GM19395 (cell line): ENCODE data around the gene SLC66A3.

Source experiments
- ATAC-seq: cut with Tn5 transposase; IDR thresholded peaks from one replicate; pipeline ENCODE4 v1.9.1; 2021; ENCODE audit warnings: mild to moderate bottlenecking, moderate library complexity; ENCODE audit not compliant: unreplicated experiment

SLC66A3 gene

DNA sequence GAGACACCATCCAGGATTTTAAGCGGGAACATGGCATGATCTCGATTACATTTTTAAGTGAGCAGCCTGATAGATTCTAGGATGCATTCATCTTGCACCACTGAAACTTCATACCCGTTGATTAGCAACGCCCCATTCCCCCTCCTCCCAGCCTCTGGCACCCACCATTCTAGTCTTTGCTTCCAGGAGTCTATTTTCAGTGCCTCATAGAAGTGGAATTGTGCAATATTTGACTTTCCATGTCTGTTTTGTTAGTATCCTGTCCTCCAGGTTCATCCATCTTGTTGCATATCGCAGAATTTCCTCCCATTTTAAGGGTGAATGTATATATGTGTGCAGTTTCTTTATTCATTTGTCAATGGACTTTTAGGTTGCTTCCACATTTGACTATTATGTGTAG is 20.9 kb upstream of the SLC66A3 start:
- no peak for ATAC-seq

DNA sequence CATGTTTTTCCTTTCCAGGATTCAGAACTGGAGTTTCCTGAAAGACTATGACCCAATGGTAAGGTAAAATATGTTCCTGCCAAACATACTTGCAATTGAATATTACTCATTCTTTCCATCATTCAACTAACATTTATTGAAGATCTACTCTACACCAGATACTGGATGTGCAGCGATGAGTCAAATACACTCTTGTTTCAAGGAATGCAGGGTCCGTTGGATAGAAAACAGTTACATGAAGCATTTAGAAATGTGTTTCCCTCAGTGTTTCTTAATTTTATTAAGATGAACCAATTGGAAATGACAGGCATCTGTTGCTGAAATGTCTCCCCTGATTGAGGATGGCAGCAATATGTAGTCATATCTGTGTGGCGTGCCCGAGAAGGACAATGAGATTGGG is 14.8 kb upstream of the SLC66A3 start:
- ATAC-seq: no peak

GRCh38 chr2:11141319-11141718 is 13.9 kb upstream of the SLC66A3 start:
- no peak for ATAC-seq

DNA sequence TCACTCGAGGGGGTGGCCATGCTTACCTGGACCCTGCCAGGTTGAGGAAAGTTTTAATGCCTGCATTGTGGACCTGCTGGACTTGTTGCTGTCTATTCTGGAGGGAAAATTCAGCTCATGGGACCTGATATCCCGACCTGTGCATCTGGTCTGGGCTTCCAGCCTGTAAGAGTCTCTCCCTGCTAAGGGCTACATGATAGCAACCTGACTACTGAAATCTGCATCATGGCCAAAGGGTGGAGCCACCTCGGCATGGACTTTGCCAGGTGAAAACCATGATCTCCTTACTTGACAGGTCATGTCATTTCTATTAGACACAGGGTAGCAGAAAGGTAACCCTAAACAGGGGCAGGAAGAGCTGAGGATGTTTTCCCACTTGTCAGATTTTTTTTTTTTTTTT is 12.9 kb upstream of the SLC66A3 start:
- no peak for ATAC-seq

DNA sequence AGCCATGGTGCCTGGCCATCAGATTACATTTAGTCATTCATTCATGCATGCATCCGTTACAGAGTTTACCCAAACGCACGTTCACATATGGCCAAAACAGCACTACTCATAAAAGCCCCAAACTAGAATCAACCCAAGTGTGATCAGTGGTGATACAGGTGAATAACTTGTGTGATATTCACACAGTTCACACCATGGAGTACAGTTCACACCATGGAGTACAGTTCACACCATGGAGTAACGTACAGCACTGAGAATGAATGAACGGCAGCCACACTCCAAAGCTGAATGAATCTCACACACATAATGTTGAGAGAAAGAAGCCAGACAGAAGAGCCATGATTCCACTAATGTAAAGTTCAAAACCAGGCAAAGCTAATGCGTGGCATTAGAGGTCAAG is 12.3 kb upstream of the SLC66A3 start:
- no peak for ATAC-seq

DNA sequence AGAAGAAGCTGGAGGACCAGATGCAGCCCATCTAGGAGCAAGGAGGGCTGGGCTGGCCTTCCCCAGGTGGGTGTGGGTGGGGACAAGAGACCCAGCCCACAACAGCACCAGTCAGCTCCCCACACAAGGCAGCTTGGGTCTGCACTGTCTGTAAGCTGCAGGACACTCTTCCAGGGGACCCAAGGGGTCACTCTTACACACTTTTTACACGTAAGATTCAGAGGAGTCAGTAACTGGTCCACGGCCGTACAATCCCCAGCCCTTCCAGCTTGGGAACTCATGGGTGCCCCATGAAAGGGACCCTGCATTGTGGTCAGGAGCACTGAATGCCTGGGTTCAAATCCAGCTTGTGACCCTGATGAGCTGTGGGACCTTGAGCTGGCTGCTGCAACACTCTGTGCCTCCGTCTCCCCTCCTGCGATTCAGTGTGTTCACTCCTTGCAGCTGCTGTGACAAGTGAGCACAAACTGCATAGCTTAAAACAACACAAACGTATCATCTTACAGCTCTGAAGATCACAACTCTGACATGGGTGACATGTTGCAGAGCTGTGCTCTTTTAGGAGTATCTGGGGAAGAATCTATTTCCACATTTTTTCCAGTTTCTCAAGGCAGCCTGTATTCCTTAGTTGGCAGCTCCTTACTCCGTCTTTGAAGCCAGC is 11.1 kb upstream of the SLC66A3 start:
- ATAC-seq: no peak

GRCh38 chr2:11144738-11145079 is 10.6 kb upstream of the SLC66A3 start:
- ATAC-seq: no peak

- no peak for ATAC-seq
Observed at GRCh38 chr2:11145350-11145749, 9.9 kb upstream of the SLC66A3 start.

- no peak for ATAC-seq
Observed at GRCh38 chr2:11146076-11146475, 9.2 kb upstream of the SLC66A3 start.

GRCh38 chr2:11147263-11147662 is 8.0 kb upstream of the SLC66A3 start:
- ATAC-seq: no peak

DNA sequence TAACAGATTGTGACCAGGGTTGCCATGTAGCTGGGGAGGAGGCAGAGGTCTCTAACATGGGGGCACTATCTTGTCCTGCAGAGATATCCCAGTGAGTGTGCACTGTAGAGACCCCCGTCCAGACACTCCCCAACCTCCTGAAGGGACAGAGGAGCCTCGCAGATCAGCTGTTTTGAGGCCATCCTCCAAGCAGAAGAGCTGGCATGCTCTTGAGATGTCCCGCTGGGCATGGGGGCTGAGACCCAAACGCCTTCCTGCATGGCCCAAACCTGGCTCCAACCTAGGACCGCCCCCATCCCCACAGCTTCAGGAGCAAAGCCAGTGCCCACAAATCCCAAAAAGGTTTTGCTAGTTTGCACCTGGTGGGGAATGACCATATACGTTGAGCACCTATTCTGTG is 2.7 kb upstream of the SLC66A3 start:
- ATAC-seq: no peak

DNA sequence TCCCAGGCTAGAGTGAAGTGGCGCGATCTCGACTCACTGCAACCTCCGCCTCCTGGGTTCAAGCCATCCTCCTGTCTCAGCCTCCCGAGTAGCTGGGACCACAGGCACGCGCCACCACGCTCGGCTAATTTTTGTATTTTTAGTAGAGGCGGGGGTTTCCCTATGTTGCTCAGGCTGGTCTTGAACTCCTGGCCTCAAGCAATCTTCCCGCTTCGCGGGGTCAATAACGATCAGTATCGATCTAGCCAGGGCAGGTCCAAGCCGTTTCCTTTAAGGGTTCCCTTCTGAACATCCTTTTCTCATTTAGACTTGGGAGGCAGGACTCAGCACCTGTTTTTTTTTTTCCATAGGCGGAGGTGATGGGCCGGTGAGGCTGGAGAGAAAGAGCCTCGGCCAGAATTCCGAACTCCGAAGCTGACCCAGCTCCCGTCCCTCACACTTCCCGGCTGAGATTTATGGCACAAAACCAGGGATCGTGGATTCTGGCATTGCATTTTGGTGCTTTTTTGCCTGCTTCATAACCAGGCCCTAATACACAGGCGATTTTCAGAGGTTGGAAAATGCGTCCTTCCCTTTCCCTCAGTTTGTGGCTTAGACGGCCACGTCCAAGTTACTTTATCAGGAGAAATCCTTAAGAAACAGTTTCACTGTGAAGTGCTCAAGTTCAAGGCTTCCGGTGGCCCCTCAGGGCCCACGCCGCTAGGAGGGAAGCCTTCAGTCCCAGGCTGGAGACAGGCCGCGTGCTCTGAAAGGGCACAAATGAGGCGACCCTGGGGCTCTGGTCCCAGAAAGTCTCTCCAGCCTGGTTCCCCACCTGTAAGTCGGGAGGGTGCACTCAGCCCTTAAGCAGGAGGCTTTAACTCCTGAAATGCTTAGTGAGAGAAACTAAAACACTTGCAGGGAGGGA is 998 bp upstream of the SLC66A3 start:
- ATAC-seq: peak; percentile 29

GRCh38 chr2:11154923-11155380 is 315 bp upstream of the SLC66A3 start:
- ATAC-seq: peak; percentile 60

GRCh38 chr2:11156396-11157075 is 1.3 kb downstream of the SLC66A3 start:
- no peak for ATAC-seq

GRCh38 chr2:11157296-11157695 is 2.0 kb downstream of the SLC66A3 start:
- no peak for ATAC-seq

DNA sequence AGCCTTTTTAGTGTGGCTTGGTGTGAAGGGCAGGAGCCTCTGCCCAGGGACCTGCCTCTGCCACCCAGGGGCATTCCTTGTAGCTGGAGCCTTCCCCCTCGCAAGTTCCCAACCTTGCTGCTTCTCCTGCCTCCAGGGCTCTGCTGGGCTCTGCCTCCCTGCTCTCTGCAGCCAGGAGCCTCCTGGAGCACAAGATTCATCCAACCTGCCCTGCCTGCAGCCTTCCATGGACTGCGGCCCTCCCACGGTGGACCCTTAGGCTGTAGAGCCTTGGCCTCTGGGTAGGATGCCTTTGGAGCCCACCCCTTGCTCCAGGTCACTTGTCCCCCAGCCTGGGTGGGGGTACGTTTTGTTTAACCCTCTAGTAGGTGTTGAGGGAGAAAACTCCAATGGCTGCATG is 2.5 kb downstream of the SLC66A3 start:
- ATAC-seq: no peak

GRCh38 chr2:11158916-11159573 is 3.8 kb downstream of the SLC66A3 start:
- ATAC-seq: no peak

DNA sequence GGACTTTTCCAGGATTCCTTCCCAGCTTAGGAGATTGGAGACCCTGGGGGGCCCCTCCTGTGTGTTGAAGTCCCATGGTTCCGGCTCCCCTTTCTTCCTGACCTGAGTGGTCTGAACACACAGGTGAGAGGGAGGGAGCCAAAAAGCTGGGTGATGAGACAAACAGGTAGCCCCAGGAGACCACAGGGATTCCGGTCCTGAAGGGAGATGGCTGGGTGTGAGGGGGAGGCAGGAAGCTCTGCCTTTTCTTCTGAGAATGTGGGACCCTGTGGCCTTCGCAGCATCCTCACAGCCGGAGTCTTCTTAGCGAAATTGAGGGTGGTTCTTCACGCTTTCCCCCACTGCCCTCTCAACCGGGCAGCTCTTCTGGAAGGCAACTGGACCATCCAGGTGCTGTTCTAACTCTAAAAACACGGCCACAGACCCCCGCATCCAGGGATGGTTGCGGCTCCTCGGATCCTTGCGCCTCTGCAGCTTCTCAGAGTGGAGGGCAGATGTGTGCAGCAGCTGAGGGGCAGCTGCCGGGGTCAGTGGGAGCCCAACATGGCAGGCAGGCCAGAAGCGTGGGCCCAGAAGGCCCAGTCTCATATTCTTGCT is 4.4 kb downstream of the SLC66A3 start:
- ATAC-seq: no peak

DNA sequence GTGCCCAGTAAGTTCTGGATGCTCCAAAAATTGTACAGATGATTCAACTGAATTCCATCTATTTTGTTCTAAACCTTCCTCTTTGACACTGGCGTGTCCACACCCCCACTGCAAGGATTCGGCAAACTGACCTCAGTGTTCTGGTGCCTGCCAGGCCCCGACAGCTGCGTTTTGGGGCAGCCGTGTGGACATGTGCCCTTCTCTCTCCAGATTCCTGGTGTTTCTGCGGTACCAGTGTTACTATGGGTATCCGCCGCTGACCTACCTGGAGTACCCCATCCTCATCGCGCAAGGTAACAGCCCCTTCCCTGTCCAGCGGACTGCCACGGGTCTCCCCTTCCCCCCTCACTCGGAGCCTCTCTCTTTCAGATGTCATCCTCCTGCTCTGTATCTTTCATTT is 5.0 kb downstream of the SLC66A3 start:
- no peak for ATAC-seq

DNA sequence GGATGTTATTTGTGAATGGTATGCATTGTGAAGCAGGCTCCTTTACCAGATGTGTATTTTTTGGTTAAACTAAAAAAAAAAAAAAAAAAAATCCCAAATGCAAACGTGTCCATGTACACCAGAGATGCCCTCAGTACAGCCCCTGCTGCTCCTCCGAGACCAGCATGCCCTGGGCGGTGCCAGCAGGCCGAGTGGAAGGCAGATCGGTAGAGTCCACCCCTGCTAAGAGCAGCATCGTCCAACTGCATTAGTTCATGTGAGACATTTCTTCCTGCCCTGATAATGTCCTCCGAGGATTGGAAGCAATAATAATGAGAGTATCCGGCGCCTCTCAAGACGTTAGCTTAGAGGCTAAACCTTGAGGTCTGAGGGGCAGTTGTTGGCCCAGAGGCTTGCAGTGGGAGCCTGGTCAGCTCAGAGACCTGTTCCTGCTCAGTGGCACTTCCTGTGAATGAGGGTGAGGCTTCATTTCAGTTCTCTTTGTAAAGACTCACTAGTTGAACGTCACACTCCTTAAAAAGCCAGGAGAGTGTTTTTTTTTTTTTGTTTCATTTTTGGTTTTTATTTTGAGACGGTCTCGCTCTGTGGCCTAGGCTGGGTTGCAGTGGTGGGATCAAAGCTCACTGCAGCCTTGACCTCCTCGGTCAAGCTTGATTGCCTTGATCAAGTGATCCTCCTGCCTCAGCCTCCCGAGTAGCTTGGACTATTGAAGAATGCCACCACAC is 5.6 kb downstream of the SLC66A3 start:
- peak; percentile 85 for ATAC-seq
